Germinal center (tissue), 1 donor: ENCODE measurements around the gene FKBP8.
A peak's percentile ranks its signal among the peaks of the same experiment; 100 is the strongest.
"Not testable (repeated sequence)": the region's sequence is repeated elsewhere in the genome, so short reads cannot be mapped to it uniquely, and the experiment has no call there.

Experiments
- DNase-seq: peaks from one replicate; pipeline ENCODE4 v3.0.0; 2012; ENCODE audit warnings: mixed read lengths, low spot score

FKBP8 gene

DNA sequence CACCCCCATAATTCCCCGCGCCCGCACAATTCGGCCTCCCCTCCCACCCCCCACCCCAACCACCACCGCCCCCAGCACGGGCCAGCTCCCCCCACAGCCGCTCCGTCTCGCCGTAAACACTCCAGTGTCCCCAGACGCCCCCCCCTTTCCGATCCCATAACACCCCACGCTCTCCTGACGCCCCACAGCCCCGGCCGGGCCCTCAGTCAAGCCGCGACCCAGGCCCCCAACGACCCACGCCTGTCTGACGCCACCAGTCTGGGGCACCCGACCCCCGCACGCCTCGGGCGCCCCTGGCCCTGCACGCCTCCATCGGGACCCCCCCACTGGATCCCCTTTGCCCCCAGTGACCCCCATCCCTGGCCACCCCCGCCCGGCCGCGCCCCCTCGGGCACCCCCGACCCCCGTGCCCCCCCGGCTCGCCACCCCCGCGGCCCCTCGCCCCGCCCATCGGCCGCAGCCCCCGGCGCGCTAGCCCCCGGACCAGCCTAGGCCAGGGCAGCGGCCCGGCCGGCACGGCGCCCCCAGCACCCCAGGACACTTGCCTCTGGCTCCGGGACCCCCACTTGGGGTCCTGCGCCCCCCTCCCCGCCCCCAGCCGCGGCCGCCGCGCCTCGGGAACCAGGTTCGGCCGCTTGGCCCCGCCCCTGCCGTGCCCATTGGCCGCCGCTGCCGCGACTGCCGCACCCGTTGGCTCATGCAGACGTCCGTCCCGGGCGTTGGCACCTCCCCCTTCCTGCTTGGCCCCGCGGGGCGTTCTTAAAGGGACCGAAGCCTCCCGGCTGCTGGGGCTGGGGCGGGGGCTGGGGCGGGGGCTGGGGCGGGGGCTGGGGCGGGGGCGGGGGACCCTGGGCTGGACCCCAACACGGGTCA lies at the start of gene FKBP8:
TSS of gene FKBP8 (minus strand) at position 633 of the 873 bp plus-strand sequence. CDS start 1,603 bp downstream, outside the sequence.
- peak; percentile 98 for DNase-seq

DNA sequence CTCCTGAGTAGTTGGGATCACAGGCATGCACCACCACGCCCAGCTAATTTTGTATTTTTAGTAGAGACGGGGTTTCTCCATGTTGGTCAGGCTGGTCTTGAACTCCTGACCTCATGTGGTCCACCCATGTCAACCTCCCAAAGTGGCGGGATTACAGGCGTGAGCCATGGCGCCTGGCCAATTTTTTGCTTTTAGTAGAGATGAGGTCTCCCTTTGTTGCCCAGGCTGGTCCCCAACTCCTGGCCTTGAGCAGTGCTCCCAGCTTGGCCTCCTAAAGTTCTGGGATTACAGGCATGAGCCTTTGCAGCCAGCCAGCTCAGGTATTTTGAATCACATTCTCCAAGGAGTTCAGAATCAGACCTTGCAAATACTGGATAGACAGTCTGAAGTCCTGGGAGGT lies 49.4 kb upstream of the FKBP8 start:
- DNase-seq = not testable (repeated sequence)

DNA sequence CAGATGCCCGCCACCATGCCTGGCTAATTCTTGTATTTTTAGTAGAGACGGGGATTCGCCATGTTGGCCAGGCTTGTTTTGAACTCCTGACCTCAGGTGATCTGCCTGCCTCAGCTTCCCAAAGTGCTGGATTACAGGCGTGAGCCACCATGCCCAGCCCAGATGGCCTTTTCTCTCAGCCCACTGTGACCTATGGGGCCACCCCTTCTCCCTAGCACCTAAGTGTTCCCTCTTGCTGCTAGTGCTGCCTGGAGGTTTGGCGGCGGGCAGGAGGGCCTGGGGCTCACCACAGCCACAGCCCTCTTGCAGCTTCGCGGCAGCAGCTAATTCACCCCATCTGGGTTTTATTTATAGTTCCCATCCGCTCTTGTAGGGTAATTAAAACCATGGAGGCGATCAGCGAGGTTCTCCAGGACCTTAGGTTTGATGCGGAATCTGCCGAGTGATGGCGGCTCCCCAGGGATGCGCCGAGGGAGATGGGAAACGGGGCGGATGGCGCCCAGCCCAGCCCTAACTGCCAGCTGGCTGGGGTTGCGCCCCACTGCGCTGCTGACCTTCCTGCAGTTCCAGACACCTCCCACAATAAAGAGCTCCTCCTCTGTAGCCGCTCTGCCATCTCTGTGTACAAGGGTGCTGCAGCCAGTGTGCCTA lies 48.5 kb upstream of the FKBP8 start:
- DNase-seq = no peak

DNA sequence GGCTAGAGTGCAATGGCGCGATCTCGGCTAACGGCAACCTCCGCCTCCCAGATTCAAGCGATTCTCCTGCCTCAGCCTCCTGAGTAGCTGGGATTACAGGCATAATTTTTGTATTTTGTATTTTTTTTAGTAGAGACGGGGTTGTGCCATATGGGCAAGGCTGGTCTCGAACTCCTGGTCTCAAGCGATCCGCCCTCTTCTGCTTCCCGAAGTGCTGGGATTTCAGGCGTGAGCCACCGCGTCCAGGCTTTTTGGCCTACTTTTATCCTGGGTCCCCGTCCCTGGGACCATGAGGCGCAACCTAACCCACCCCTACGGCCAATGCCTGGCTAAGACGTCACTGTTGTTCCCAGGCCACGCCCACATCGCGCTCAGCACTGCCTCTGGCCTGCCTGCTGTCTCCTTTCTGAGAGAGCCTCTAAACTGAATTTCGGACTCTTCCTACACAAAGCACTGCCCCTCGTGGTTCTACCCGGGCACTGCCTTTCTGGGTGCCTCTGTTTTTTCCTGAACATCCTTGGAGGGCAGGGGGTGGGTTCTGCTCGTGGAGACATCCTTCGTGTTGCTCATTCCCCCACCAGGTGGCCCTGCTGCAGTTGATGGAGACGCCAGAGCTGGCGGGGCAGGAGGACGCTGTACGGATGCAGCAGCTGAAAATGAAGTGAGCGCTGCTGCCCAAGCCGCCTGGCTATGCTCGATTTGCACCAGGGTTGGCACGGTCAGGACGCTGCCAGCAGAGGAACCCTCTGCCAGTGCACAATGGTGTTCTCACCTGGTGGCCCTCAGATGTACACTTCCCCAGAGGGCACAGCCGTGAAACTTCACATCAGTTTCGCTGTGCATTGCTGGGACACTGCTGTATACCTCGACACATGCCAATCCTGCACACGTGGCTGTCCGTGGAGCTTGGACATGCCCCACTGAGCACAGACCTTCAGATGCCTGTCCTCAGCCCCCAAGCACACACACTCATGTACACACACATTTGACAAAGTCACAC lies 47.2 kb upstream of the FKBP8 start:
- DNase-seq = no peak

DNA sequence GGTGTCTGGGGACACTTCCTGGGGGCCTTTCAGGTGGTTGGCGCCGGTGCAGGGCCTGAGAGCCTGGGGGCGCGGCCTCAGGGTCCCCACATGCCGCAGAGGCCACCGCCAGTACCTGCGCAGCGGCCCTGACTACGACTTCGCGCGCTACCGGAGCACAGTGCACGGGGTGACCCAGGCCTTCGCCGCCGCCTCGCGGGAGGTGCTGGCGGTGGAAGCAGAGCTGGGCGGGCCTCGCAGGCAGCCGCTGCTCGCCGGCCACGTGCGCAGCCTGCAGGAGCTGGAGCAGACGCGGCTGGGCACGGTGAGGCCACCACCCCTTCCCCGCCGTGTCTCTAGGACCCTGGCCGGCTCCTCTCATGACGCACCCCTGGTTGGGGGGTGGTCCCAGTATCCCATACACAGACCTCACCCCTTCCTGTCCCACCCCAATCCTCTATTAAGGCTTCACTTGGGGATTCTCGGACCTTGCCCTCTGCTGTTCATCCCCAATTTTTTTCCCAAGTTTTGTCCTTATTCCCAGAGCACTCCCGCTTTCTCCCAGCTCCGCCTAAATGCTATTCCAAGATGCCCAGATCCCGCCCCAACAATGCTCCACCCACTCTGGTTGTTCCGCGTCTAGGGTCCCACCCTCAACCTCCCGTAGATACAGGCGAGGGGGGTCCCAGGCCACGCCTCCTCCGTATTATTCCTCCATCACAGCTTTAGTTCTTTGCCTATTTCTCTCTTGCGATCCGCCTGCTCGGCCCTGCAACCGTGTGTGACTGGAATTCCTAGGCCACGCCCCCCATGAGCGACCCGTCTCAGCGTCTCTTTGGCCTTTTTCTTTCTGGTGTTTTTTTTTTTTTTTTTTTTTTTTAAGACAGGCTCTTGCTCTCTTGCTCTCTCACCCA lies 46.3 kb upstream of the FKBP8 start:
- DNase-seq = peak; percentile 70

DNA sequence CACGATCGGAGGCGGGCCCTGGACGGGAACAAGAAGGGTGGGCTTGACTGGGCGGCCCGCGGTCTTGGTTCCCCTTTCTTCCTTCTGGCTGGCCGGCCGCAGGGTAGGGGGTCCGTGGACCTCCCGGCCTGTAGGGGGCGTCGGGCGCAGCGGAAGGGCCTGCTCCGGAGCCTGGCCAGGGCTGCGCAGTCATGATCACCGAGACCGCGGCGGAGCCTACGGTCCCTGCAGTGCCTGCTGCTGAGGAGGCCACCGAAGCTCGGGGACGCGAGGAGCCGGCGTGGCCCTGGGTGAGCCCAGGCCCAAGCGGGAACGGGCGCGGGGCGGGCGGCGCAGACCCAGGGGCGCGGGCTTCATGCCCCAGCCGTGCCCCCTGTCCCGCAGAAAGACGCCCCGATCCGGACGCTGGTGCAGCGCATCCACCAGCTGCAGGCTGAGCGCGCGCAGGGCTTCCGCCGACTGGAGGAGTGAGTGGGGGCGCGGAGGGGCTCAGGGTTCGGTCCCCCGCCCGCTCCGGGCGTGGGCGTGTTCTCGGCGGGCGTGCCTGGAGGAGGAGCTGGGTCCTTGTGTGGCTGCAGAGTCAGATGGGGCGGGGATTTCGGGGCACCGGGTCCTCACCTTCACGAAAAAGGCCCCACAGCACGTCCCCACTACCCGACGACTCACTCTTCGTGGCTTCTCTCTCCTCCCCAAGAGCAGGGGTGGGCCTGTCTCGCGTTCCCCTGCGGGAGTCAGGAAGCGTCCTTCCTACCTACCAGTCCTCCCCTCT lies 45.4 kb upstream of the FKBP8 start, which contains the start of gene REX1BD:
TSS of gene REX1BD (plus strand) at position 188 of the 769 bp plus-strand sequence. CDS start at position 192, 4 bp downstream.
- DNase-seq = peak; percentile 79

DNA sequence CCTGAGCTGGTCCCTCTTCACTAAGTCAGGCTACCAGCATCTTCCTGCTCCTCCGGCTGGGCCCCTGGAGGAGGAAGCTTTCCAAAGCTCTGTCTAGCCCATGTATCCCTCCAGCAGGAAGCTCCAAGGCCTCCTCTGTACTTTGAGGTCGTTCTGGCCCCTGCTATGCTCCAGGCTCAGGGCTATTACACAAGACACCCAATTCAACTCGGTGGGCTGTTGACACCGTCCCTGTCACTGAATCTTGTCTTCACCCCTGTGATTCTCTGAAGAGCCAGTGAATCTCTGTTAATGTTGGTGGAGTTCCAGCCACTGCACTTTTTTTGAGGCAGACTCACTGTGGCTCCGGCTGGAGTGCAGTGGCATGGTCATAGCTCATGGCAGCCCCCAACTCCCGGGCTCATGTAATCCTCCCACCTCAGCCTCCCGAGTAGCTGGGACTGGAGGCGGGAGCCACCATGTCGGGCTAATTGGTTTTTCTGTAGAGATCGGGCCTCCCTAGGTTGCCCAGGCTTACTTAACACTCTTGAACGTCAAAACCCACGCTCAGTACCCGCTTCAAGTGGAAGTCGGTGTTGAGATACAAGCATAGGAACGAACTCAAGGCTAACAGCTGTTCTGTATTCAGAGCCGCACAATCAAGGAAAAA lies 44.7 kb upstream of the FKBP8 start:
- no peak for DNase-seq

DNA sequence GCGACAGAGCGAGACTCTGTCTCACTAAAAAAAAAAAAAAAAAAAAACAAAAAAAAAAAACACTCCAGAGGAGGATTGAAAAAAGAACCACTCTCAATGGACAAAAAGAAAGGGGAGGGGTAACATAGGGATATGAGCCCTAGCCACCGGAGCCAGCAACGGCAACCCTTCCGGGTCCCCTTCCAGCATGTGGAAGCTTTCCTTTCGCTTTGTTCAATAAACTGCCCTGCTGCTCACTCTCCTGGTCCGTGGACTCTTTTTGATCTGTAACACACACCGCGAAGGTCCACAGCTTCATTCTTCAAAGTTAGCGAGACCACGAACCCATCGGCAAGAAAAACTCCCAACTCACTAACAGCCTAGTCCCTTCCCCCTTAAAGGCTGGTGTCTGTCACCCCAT lies 44.2 kb upstream of the FKBP8 start:
- DNase-seq = no peak

DNA sequence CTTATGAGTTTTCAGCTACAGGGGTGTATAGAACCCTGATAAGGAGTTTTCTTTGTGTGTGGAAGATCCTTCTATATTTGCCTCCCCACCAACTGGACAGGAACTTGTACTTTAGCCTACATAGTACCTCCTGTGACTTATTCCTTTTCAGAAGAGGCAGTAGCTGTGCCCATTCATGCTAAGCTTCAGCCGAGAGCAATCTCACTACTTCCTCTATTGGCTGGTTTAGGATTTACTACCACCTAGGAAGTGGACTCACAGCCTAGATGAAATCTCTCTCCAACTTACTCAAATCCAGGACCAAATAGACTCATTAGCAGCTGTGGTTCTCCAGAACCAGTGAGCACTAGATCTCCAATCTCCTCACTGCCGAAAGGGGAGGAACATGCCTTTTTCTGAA lies 42.9 kb upstream of the FKBP8 start:
- no peak for DNase-seq

DNA sequence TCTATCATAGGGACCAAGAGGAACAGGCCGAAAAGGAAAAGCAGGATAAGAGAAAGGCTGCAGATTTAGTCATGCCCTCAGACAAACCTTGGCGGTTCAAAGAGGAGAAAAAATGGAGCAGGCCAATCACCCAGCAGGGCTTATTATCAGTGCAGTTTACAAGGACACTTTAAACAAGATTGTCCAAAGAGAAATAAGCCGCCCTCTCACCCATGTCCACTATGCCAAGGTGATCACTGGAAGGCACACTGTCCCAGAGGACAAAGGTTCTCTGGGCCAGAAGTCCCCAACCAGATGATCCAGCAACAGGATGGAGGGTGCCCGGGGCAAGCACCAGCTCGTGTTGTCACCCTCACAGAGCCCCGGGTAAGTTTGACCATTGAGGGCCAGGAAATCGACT lies 36.9 kb upstream of the FKBP8 start:
- no peak for DNase-seq

DNA sequence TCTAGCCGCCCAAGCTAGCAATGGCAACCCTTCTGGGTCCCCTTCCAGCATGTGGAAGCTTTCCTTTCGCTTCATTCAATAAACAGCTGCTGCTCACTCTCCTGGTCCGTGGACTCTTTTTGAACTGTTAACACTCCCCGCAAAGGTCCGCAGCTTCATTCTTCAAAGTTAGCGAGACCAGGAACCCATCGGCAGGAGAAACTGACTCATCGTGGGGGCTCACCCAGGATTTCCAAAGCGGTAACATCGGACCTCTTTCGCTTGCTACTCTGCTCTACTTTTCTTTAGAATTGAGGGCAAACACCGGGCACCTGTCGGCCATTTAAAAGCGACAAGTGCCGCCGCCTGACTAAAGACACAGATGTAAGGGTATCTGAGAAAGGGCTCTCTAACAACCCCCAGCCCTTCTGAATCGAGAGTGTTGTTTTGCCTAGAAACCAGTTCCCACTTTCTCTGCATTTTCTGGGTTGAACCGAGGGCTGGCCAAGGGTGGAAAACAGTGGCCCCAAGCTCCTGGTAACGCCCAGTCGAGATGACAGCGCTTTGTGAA lies 34.1 kb upstream of the FKBP8 start:
- DNase-seq = no peak

DNA sequence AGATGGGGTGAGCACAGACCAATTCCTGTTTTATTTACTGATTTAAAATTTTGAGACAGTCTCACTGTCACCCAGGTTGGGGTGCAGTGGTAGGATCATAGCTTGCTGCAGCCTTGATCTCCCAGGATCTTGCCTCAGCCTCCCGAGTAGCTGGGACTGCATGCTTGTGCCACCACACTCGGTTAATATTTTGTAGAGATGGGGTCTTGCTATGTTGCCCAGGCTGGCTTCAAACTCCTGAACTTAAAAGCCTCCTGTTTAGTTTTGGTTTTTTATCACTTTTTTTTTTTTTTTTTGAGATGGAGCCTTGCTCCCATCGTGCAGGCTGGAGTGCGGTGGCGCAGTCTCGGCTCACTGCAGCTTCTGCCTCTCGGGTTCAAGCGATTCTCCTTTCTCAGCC lies 33.0 kb upstream of the FKBP8 start:
- no peak for DNase-seq

DNA sequence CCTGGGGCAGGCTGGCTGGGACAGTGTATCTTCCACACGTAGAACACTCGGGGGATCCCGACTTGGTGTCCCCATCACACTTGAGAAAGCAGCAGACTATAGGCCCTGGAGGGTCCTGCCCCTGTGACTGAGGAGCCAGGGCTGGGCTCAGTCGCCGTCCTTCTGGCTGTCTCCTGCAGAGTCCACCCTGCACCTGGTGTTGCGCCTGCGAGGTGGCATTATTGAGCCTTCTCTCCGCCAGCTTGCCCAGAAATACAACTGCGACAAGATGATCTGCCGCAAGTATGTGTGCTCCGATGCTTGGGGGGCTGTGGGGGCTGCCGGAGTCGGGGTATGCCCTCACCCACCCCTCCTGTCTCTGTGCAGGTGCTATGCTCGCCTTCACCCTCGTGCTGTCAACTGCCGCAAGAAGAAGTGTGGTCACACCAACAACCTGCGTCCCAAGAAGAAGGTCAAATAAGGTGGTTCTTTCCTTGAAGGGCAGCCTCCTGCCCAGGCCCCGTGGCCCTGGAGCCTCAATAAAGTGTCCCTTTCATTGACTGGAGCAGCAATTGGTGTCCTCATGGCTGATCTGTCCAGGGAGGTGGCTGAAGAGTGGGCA lies 31.4 kb upstream of the FKBP8 start:
- DNase-seq = no peak

DNA sequence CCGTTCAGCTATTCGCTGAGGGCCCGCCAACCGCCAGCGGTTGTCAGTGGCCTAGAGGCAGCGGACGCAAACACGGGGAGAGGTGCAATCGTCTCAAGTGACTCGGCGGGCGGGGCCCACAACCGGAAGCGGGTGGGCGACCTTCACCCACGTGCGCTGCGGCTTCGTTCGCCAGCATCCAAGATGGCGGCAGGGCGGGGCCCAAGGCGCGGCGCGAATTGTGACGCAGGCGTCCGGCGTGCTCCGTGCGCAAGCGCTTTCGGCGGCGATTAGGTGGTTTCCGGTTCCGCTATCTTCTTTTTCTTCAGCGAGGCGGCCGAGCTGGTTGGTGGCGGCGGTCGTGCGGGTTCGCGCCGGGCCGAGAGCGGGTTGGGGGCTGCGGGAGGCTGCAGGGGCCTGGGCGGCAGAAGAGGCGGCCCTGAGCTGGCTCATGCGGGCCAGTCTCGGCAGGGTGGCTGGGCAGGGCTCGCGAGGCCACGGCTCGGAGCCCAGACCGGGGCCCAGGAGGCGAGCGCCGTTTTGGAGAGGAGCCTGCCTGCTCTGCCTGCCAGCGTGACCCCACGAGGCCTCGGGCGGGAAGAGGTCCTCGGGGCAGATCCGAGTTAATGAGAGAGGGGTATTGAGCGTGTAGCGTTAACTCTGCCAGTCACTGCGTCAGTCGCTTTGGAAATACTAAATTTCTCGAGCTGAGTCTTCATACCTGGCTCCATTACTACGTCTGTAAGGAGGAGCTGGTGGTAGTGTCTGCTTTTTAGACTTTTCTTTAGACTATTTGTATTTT lies 28.4 kb upstream of the FKBP8 start, which contains the start of gene UBA52:
TSS of gene UBA52 (plus strand) at position 294 of the 781 bp plus-strand sequence. CDS start 1,444 bp downstream, outside the sequence.
- peak; percentile 92 for DNase-seq

DNA sequence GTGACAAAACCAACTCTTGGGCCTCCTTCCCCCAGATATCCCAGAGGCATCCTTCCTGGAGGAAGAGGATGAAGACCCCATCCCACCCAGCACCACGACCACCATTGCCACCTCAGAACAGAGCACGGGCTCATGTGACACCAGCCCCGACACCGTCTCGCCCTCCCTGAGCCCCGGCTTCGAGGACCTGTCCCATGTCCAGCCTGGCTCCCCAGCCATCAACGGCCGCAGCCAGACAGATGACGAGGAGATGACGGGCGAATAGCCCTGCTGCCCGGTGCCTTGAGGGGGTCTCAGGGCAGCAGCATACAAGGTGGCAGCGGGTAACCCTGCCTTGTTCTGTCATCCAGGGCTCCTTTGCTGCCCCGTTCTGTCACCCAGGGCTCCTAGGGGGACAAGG lies 25.0 kb upstream of the FKBP8 start:
- no peak for DNase-seq

DNA sequence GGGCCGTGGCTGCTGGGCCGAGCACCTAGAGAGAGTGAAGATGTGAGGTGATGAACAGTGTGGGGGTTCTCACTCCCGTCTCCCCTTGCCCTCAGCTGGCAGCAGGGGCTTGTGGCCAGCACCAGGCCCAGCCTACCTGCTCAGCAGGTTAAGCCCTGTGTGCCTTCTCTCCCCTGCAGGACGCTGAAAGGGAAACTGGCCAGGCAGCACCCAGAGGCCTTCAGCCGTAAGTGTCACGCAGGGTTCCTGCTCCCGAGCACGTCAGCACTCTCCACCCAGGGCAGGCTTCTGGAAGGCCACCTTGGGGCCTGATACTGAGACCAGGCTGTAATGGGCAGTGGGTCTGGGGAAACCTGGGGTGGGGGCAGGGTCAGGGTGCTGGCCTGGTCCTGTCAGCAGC lies 23.6 kb upstream of the FKBP8 start:
- DNase-seq = no peak

DNA sequence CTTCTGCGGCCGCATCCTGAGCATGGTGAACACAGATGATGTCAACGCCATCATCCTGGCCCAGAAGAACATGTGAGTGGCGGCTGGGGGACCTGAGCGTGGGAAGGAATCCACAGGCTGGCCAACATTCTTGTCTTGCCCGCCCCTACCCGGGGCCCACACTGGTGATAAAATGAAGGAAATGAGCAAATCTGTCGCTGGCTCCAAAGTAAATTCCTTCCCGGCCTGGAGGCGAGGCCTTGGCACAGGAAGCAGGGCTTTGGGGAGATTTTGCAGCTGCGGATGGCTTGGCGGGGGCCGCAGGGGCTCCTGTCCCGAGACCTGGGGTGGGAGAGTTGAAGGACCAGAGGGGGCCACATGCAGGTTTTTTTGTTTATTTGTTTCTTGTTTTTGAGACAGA lies 18.7 kb upstream of the FKBP8 start:
- no peak for DNase-seq

DNA sequence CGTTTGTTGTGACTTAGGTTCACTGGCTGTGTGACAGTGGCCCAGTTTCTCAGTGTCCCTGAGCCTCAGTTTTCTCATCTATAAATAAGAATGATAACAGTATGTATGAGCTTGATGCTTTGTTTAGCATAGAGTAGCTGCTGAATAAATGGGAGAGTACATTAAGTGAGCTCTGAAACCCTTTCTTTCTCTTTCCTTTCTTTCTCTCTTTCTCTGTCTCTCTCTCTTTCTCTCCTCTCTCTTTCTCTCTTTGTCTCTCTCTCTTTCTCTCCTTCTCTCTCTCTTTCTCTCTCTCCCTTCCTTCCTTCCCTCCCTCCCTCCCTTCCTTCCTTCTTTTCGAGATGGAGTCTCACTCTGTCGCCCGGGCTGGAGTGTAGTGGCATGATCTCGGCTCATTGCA lies 16.3 kb upstream of the FKBP8 start:
- no peak for DNase-seq
